H1 (cell line): ENCODE measurements around the gene RBM25. TPM values are rescaled to one million over a fixed set of nuclear protein-coding genes. Genes with fewer than 3 reads are reported as not detected.

Experiments used
- MAFK ChIP-seq: IDR thresholded peaks from 2 replicates; pipeline ENCODE4 v1.6.1; 2012; ENCODE audit warnings: low read depth, mild to moderate bottlenecking, improper control_type of control experiment, low read length
- NRF1 ChIP-seq: IDR thresholded peaks from 2 replicates; pipeline ENCODE4 v1.6.1; 2011; ENCODE audit warnings: mild to moderate bottlenecking, low read depth, low read length, improper control_type of control experiment
- SIN3A ChIP-seq, 2 experiments: IDR thresholded peaks in 1 of 2; conservative IDR thresholded peaks in 1 of 2; 2 replicates each; pipeline ENCODE4 v1.6.1; 2011 to 2012; ENCODE audit warnings: low read length in 2 of 2, improper control_type of control experiment in 1 of 2, low read depth in 1 of 2, mild to moderate bottlenecking in 1 of 2
- SP2 ChIP-seq: IDR thresholded peaks from 2 replicates; pipeline ENCODE4 v1.6.1; 2012; ENCODE audit warnings: mild to moderate bottlenecking, low read length, inconsistent platforms
- SUZ12 ChIP-seq: fragments of 200-600 bp; sonication (generic); IDR thresholded peaks from 2 replicates; pipeline ENCODE4 v1.6.1; 2012; ENCODE audit warnings: mild to moderate bottlenecking, inconsistent platforms, low read length, moderate library complexity, mixed read lengths
- TAF1 ChIP-seq: IDR thresholded peaks from 2 replicates; pipeline ENCODE4 v1.6.1; 2011; ENCODE audit warnings: mild to moderate bottlenecking, low read depth, low read length
- TCF12 ChIP-seq: IDR thresholded peaks from 2 replicates; pipeline ENCODE4 v1.6.1; 2011; ENCODE audit warnings: low read depth, mild to moderate bottlenecking, low read length
- YY1 ChIP-seq: IDR thresholded peaks from 2 replicates; pipeline ENCODE4 v1.6.1; 2011; ENCODE audit warnings: low read depth, mild to moderate bottlenecking, low read length
- polyA plus RNA-seq, 7 experiments: library from polyadenylated mRNA; depleted of rRNA in 3 of 7; stranded (reverse) in 5 of 7; unstranded in 2 of 7; fragments of >200 nt in 5 of 7; fragments of 200-250 nt in 2 of 7; gene quantifications; 1 replicate in 5 of 7; 2 replicates in 1 of 7; 4 replicates in 1 of 7; pipeline versions ENCODE4 v1.2.1 to v1.2.3, GENCODE V29; 2011 to 2013; ENCODE audit warnings: missing spikeins in 2 of 7, mixed read lengths in 2 of 7
- total RNA-seq: library from RNA; stranded (reverse); fragmentation: NEBNext Ultra II Directional; extraction: Animal tissue kit (Norgen Biotek cat#: 25700); gene quantifications from 2 replicates; pipeline ENCODE4 v1.2.1, GENCODE V29; 2021
- TF ChIP-seq, protein P1 (sequence below): fragments of 300-600 bp; sonication (generic); IDR thresholded peaks from 2 replicates; pipeline ENCODE4 v1.7.1; 2012; ENCODE audit warnings: low read length, moderate library complexity, mild to moderate bottlenecking, inconsistent platforms; ENCODE audit not compliant: insufficient replicate concordance
- TF ChIP-seq, protein P2 (sequence below): IDR thresholded peaks from 2 replicates; pipeline ENCODE4 v1.6.1; 2011; ENCODE audit warnings: low read length, improper control_type of control experiment

RBM25 gene
- total and polyA plus RNA-seq, 2 of the 8 experiments (the other 6 are each of a cell fraction or from before 2014, with no cell fraction given): 25.6 to 134 TPM

DNA sequence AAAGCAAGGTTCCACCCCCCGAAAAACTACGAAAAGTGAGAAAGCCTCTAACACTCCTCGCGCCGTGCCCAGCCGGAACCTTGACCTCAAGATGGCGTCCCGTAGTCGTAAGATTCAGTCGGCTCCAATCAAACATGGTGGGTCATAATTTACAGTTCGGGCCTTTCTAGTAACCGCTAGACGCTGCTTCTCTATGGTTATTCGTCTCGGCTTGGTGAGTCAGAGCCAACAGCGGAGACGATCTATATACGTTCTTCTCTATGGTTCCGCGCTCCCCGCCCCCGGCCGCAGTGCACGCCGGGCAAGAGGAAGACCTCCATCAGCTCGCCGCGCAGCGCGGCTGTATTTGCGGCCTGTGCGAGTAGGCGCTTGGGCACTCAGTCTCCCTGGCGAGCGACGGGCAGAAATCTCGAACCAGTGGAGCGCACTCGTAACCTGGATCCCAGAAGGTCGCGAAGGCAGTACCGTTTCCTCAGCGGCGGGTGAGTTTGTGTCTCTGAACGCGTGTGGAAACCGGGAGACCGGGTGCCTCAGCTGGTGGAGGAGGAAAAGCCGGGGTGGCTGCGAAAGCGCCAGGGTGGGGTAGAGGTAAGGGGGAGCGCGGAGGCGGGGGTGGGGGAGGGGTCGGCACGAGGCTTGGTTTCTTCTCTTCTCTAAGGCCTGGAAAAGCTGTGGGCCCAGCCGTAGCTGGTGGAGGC is at the start of gene RBM25 (continued):
- TF ChIP-seq, protein P1, sequence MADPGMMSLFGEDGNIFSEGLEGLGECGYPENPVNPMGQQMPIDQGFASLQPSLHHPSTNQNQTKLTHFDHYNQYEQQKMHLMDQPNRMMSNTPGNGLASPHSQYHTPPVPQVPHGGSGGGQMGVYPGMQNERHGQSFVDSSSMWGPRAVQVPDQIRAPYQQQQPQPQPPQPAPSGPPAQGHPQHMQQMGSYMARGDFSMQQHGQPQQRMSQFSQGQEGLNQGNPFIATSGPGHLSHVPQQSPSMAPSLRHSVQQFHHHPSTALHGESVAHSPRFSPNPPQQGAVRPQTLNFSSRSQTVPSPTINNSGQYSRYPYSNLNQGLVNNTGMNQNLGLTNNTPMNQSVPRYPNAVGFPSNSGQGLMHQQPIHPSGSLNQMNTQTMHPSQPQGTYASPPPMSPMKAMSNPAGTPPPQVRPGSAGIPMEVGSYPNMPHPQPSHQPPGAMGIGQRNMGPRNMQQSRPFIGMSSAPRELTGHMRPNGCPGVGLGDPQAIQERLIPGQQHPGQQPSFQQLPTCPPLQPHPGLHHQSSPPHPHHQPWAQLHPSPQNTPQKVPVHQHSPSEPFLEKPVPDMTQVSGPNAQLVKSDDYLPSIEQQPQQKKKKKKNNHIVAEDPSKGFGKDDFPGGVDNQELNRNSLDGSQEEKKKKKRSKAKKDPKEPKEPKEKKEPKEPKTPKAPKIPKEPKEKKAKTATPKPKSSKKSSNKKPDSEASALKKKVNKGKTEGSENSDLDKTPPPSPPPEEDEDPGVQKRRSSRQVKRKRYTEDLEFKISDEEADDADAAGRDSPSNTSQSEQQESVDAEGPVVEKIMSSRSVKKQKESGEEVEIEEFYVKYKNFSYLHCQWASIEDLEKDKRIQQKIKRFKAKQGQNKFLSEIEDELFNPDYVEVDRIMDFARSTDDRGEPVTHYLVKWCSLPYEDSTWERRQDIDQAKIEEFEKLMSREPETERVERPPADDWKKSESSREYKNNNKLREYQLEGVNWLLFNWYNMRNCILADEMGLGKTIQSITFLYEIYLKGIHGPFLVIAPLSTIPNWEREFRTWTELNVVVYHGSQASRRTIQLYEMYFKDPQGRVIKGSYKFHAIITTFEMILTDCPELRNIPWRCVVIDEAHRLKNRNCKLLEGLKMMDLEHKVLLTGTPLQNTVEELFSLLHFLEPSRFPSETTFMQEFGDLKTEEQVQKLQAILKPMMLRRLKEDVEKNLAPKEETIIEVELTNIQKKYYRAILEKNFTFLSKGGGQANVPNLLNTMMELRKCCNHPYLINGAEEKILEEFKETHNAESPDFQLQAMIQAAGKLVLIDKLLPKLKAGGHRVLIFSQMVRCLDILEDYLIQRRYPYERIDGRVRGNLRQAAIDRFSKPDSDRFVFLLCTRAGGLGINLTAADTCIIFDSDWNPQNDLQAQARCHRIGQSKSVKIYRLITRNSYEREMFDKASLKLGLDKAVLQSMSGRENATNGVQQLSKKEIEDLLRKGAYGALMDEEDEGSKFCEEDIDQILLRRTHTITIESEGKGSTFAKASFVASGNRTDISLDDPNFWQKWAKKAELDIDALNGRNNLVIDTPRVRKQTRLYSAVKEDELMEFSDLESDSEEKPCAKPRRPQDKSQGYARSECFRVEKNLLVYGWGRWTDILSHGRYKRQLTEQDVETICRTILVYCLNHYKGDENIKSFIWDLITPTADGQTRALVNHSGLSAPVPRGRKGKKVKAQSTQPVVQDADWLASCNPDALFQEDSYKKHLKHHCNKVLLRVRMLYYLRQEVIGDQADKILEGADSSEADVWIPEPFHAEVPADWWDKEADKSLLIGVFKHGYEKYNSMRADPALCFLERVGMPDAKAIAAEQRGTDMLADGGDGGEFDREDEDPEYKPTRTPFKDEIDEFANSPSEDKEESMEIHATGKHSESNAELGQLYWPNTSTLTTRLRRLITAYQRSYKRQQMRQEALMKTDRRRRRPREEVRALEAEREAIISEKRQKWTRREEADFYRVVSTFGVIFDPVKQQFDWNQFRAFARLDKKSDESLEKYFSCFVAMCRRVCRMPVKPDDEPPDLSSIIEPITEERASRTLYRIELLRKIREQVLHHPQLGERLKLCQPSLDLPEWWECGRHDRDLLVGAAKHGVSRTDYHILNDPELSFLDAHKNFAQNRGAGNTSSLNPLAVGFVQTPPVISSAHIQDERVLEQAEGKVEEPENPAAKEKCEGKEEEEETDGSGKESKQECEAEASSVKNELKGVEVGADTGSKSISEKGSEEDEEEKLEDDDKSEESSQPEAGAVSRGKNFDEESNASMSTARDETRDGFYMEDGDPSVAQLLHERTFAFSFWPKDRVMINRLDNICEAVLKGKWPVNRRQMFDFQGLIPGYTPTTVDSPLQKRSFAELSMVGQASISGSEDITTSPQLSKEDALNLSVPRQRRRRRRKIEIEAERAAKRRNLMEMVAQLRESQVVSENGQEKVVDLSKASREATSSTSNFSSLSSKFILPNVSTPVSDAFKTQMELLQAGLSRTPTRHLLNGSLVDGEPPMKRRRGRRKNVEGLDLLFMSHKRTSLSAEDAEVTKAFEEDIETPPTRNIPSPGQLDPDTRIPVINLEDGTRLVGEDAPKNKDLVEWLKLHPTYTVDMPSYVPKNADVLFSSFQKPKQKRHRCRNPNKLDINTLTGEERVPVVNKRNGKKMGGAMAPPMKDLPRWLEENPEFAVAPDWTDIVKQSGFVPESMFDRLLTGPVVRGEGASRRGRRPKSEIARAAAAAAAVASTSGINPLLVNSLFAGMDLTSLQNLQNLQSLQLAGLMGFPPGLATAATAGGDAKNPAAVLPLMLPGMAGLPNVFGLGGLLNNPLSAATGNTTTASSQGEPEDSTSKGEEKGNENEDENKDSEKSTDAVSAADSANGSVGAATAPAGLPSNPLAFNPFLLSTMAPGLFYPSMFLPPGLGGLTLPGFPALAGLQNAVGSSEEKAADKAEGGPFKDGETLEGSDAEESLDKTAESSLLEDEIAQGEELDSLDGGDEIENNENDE: no peak
- TF ChIP-seq YY1 (peak; percentile 98), SUZ12 (no peak), TCF12 (no peak), NRF1 (no peak), SIN3A (conservative IDR thresholded peaks at IDR 0.05 in 1 of 2, IDR thresholded peaks at IDR 0.05 in 1 of 2; ENCODE audit: low read depth in 1 of 2, low read length in 2 of 2) (peak; percentile 39 to 67; a peak in 2 of 4 replicates), SP2 (peak; percentile 98), TAF1 (peak; percentile 99), MAFK (no peak)
- TF ChIP-seq, protein P2, sequence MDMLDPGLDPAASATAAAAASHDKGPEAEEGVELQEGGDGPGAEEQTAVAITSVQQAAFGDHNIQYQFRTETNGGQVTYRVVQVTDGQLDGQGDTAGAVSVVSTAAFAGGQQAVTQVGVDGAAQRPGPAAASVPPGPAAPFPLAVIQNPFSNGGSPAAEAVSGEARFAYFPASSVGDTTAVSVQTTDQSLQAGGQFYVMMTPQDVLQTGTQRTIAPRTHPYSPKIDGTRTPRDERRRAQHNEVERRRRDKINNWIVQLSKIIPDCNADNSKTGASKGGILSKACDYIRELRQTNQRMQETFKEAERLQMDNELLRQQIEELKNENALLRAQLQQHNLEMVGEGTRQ: no peak
